HepG2 (cell line): ENCODE measurements around the gene PDYN. TPM values are rescaled to one million over a fixed set of nuclear protein-coding genes. Genes with fewer than 3 reads are reported as not detected.

ENCODE experiments used
- KLF13 ChIP-seq: sonication (generic); formaldehyde crosslinking; IDR thresholded peaks from 2 replicates; pipeline ENCODE4 v1.4.0; 2020; ENCODE audit warnings: mild to moderate bottlenecking, missing genetic modification reagents
- MED8 ChIP-seq: sonication (generic); formaldehyde crosslinking; IDR thresholded peaks from 2 replicates; pipeline ENCODE4 v1.8.1; 2023; ENCODE audit warnings: mild to moderate bottlenecking, missing genetic modification reagents; ENCODE audit not compliant: insufficient replicate concordance
- NBN ChIP-seq: fragments of 450-650 bp; conservative IDR thresholded peaks from 2 replicates; pipeline ENCODE4 v1.6.1; 2017
- NPAS2 ChIP-seq: sonication (generic); formaldehyde crosslinking; IDR thresholded peaks from 2 replicates; pipeline ENCODE4 v1.8.0; 2022; ENCODE audit warnings: mild to moderate bottlenecking, missing genetic modification reagents, borderline replicate concordance
- PCBP2 ChIP-seq: fragments of 200-400 bp; formaldehyde crosslinking; optimal IDR thresholded peaks from 2 replicates; pipeline ENCODE3; 2018; ENCODE audit warnings: low read length, low read depth; ENCODE audit not compliant: poor library complexity, severe bottlenecking
- PHF21A ChIP-seq: sonication (generic); formaldehyde crosslinking; IDR thresholded peaks from 2 replicates; pipeline ENCODE4 v1.5.0; 2020; ENCODE audit warnings: mild to moderate bottlenecking, missing genetic modification reagents
- SIN3B ChIP-seq: fragments of 150-350 bp; IDR thresholded peaks from 2 replicates; pipeline ENCODE4 v1.6.1; 2014; ENCODE audit warnings: low read length
- SOX6 ChIP-seq, 2 experiments: fragments of 450-650 bp in 1 of 2; sonication (generic) in 1 of 2; formaldehyde crosslinking in 1 of 2; IDR thresholded peaks; 2 replicates each; pipeline versions ENCODE4 v1.4.0 to v1.6.1; 2017 to 2020; ENCODE audit warnings: antibody characterized with exemption in 1 of 2, mild to moderate bottlenecking in 1 of 2, missing genetic modification reagents in 1 of 2
- ZMAT5 ChIP-seq: sonication (generic); formaldehyde crosslinking; IDR thresholded peaks from 2 replicates; pipeline ENCODE4 v1.5.0; 2020; ENCODE audit warnings: mild to moderate bottlenecking, low read depth, missing genetic modification reagents, borderline replicate concordance
- ZMYM4 ChIP-seq: sonication (generic); formaldehyde crosslinking; IDR thresholded peaks from 2 replicates; pipeline ENCODE4 v1.8.1; 2023; ENCODE audit warnings: mild to moderate bottlenecking, missing genetic modification reagents
- ZNF205 ChIP-seq: IDR thresholded peaks from 2 replicates; pipeline ENCODE4 v1.6.1; 2018; ENCODE audit warnings: missing biosample characterization, missing genetic modification reagents
- ZNF224 ChIP-seq: sonication (generic); formaldehyde crosslinking; IDR thresholded peaks from 2 replicates; pipeline ENCODE4 v1.5.0; 2020; ENCODE audit warnings: mild to moderate bottlenecking, missing genetic modification reagents
- ZNF317 ChIP-seq: sonication (generic); formaldehyde crosslinking; IDR thresholded peaks from 2 replicates; pipeline ENCODE4 v1.5.0; 2020; ENCODE audit warnings: mild to moderate bottlenecking, missing genetic modification reagents
- ZNF335 ChIP-seq: sonication (generic); formaldehyde crosslinking; IDR thresholded peaks from 2 replicates; pipeline ENCODE4 v1.4.0; 2020; ENCODE audit warnings: missing genetic modification reagents
- ZNF552 ChIP-seq: sonication (generic); formaldehyde crosslinking; IDR thresholded peaks from 2 replicates; pipeline ENCODE4 v1.9.0; 2022; ENCODE audit warnings: missing genetic modification reagents, mild to moderate bottlenecking, borderline replicate concordance
- ZNF577 ChIP-seq: sonication (generic); formaldehyde crosslinking; IDR thresholded peaks from 2 replicates; pipeline ENCODE4 v1.4.0; 2020; ENCODE audit warnings: mild to moderate bottlenecking, low read depth, missing genetic modification reagents, borderline replicate concordance
- ZNF749 ChIP-seq: sonication (generic); formaldehyde crosslinking; IDR thresholded peaks from 2 replicates; pipeline ENCODE4 v1.8.0; 2022; ENCODE audit warnings: mild to moderate bottlenecking, missing genetic modification reagents, moderate library complexity, borderline replicate concordance
- ZSCAN30 ChIP-seq: sonication (generic); formaldehyde crosslinking; IDR thresholded peaks from 2 replicates; pipeline ENCODE4 v1.5.0; 2020; ENCODE audit warnings: mild to moderate bottlenecking, missing genetic modification reagents
- polyA plus RNA-seq, 8 experiments: library from polyadenylated mRNA; depleted of rRNA in 3 of 8; stranded (reverse) in 7 of 8; unstranded in 1 of 8; fragments of >200 nt; fragmentation: Illumina TruSeq in 4 of 8; extraction: Trizol in 4 of 8; gene quantifications; 2 replicates each; pipeline versions ENCODE4 v1.2.1 to v1.2.3, GENCODE V29; 2011 to 2016; ENCODE audit warnings: low read depth in 4 of 8, missing spikeins in 1 of 8, mixed read lengths in 1 of 8; ENCODE audit not compliant: insufficient read depth in 1 of 8
- total RNA-seq, 5 experiments: library from RNA; depleted of rRNA; stranded (reverse); fragments of >200 nt; fragmentation: Illumina TruSeq; extraction: Trizol; gene quantifications; 2 replicates each; pipeline ENCODE4 v1.2.3, GENCODE V29; 2016; ENCODE audit warnings: low read depth in 1 of 5
- TF ChIP-seq, protein P1 (sequence below): IDR thresholded peaks from 2 replicates; pipeline ENCODE4 v1.4.0; 2020; ENCODE audit warnings: mild to moderate bottlenecking, missing genetic modification reagents
- TF ChIP-seq, protein P2 (sequence below): sonication (generic); formaldehyde crosslinking; IDR thresholded peaks from 2 replicates; pipeline ENCODE4 v1.8.0; 2022; ENCODE audit warnings: mild to moderate bottlenecking, missing genetic modification reagents, moderate library complexity
- TF ChIP-seq, protein P3 (sequence below): sonication (generic); formaldehyde crosslinking; IDR thresholded peaks from 2 replicates; pipeline ENCODE4 v1.4.0; 2020; ENCODE audit warnings: mild to moderate bottlenecking, missing genetic modification reagents
- TF ChIP-seq, protein P4 (sequence below): sonication (generic); formaldehyde crosslinking; IDR thresholded peaks from 2 replicates; pipeline ENCODE4 v1.5.0; 2020; ENCODE audit warnings: mild to moderate bottlenecking, missing genetic modification reagents

The PDYN gene
- total and polyA plus RNA-seq, 2 of the 13 experiments (the other 11 are each of a cell fraction or from before 2014, with no cell fraction given), result not detected

- TF ChIP-seq, protein P1, sequence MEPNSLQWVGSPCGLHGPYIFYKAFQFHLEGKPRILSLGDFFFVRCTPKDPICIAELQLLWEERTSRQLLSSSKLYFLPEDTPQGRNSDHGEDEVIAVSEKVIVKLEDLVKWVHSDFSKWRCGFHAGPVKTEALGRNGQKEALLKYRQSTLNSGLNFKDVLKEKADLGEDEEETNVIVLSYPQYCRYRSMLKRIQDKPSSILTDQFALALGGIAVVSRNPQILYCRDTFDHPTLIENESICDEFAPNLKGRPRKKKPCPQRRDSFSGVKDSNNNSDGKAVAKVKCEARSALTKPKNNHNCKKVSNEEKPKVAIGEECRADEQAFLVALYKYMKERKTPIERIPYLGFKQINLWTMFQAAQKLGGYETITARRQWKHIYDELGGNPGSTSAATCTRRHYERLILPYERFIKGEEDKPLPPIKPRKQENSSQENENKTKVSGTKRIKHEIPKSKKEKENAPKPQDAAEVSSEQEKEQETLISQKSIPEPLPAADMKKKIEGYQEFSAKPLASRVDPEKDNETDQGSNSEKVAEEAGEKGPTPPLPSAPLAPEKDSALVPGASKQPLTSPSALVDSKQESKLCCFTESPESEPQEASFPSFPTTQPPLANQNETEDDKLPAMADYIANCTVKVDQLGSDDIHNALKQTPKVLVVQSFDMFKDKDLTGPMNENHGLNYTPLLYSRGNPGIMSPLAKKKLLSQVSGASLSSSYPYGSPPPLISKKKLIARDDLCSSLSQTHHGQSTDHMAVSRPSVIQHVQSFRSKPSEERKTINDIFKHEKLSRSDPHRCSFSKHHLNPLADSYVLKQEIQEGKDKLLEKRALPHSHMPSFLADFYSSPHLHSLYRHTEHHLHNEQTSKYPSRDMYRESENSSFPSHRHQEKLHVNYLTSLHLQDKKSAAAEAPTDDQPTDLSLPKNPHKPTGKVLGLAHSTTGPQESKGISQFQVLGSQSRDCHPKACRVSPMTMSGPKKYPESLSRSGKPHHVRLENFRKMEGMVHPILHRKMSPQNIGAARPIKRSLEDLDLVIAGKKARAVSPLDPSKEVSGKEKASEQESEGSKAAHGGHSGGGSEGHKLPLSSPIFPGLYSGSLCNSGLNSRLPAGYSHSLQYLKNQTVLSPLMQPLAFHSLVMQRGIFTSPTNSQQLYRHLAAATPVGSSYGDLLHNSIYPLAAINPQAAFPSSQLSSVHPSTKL (CRISPR knock-in tag), result 0 out of 2 replicates have a peak, but pooled peaks have one; percentile 43
- TF ChIP-seq, protein P2, sequence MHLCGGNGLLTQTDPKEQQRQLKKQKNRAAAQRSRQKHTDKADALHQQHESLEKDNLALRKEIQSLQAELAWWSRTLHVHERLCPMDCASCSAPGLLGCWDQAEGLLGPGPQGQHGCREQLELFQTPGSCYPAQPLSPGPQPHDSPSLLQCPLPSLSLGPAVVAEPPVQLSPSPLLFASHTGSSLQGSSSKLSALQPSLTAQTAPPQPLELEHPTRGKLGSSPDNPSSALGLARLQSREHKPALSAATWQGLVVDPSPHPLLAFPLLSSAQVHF (CRISPR knock-in tag), result no peak
- TF ChIP-seq NBN (no peak), PCBP2 (no peak), PHF21A (no peak; the same call in 1 of the 2 replicates), SOX6 (IDR thresholded peaks at IDR 0.05) (no peak), SOX6 (CRISPR knock-in tag; IDR thresholded peaks at IDR 0.05) (peak; percentile 40; the same call in 1 of the 2 replicates), ZNF205 (CRISPR knock-in tag) (peak; percentile 72; the same call in 1 of the 2 replicates), ZMAT5 (no peak), ZMYM4 (CRISPR knock-in tag) (peak; percentile 58), ZNF335 (no peak), ZNF577 (CRISPR knock-in tag) (no peak), ZNF552 (CRISPR knock-in tag) (no peak), ZNF317 (CRISPR knock-in tag) (no peak), SIN3B (no peak), NPAS2 (no peak), ZSCAN30 (CRISPR knock-in tag) (no peak), MED8 (CRISPR knock-in tag) (no peak), KLF13 (CRISPR knock-in tag) (peak; percentile 75; the same call in 1 of the 2 replicates), ZNF749 (CRISPR knock-in tag) (no peak), ZNF224 (CRISPR knock-in tag) (peak; percentile 75; the same call in 1 of the 2 replicates)
- TF ChIP-seq, protein P3, sequence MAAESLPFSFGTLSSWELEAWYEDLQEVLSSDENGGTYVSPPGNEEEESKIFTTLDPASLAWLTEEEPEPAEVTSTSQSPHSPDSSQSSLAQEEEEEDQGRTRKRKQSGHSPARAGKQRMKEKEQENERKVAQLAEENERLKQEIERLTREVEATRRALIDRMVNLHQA (CRISPR knock-in tag), result no peak
- TF ChIP-seq, protein P4, sequence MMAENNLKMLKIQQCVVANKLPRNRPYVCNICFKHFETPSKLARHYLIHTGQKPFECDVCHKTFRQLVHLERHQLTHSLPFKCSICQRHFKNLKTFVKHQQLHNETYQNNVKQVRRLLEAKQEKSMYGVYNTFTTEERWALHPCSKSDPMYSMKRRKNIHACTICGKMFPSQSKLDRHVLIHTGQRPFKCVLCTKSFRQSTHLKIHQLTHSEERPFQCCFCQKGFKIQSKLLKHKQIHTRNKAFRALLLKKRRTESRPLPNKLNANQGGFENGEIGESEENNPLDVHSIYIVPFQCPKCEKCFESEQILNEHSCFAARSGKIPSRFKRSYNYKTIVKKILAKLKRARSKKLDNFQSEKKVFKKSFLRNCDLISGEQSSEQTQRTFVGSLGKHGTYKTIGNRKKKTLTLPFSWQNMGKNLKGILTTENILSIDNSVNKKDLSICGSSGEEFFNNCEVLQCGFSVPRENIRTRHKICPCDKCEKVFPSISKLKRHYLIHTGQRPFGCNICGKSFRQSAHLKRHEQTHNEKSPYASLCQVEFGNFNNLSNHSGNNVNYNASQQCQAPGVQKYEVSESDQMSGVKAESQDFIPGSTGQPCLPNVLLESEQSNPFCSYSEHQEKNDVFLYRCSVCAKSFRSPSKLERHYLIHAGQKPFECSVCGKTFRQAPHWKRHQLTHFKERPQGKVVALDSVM, result no peak
Observed at GRCh38 chr20:1965520-1966351, 28.1 kb downstream of the PDYN start (continued).
